Keratinocyte (primary cell): ENCODE data around the gene GLRX2. TPM values are rescaled to one million over a fixed set of nuclear protein-coding genes. Genes with fewer than 3 reads are reported as not detected.
A peak's percentile ranks its signal among the peaks of the same experiment; 100 is the strongest.

Source experiments
- DNase-seq: peaks from one replicate; pipeline ENCODE4 v3.0.0-alpha.2; 2011; ENCODE audit warnings: low read depth, missing footprints, low spot score
- FAIRE-seq: peaks from 2 replicates; lab custom pipeline; 2011; peaks lifted over from hg19 to GRCh38; lab: Jason Lieb, UNC
- H2AFZ ChIP-seq: 2 replicates; pipeline ENCODE4 v1.6.0; 2012; ENCODE audit warnings: low read length, control low read depth, inconsistent platforms; ENCODE audit not compliant: control insufficient read depth
- H3K27ac ChIP-seq: 2 replicates; pipeline ENCODE4 v1.5.1; 2011; ENCODE audit warnings: low read length; ENCODE audit not compliant: control insufficient read depth, insufficient read depth
- H3K27me3 ChIP-seq: 3 replicates; pipeline ENCODE4 v1.6.0; 2011; ENCODE audit warnings: low read length; ENCODE audit not compliant: control insufficient read depth, insufficient read depth; ENCODE audit errors: extremely low read depth
- H3K36me3 ChIP-seq, 2 experiments: 2 replicates in 1 of 2; 3 replicates in 1 of 2; pipeline ENCODE4 v1.5.1; 2011; ENCODE audit warnings: low read length in 2 of 2, mild to moderate bottlenecking in 1 of 2; ENCODE audit not compliant: control insufficient read depth in 2 of 2, insufficient read depth in 2 of 2; ENCODE audit errors: extremely low read depth in 1 of 2
- H3K4me1 ChIP-seq: 3 replicates; pipeline ENCODE4 v1.5.1; 2011; ENCODE audit warnings: low read length; ENCODE audit not compliant: control insufficient read depth, insufficient read depth; ENCODE audit errors: extremely low read depth
- H3K4me2 ChIP-seq: 3 replicates; pipeline ENCODE4 v1.6.0; 2011; ENCODE audit warnings: low read depth, low read length; ENCODE audit not compliant: control insufficient read depth, insufficient read depth; ENCODE audit errors: extremely low read depth
- H3K4me3 ChIP-seq, 3 experiments: fragments of 200-600 bp in 1 of 3; sonication (generic) in 1 of 3; 2 replicates in 2 of 3; 3 replicates in 1 of 3; pipeline ENCODE4 v1.5.1; 2011 to 2016; ENCODE audit warnings: low read length in 3 of 3, mild to moderate bottlenecking in 3 of 3, control low read depth in 2 of 3, inconsistent platforms in 1 of 3, low read depth in 1 of 3, mixed read lengths in 1 of 3, mixed run types in 1 of 3, moderate library complexity in 1 of 3; ENCODE audit not compliant: control insufficient read depth in 2 of 3, insufficient read depth in 2 of 3; ENCODE audit errors: extremely low read depth in 1 of 3
- H3K79me2 ChIP-seq: 2 replicates; pipeline ENCODE4 v1.6.0; 2012; ENCODE audit warnings: low read length; ENCODE audit not compliant: control insufficient read depth, insufficient read depth
- H3K9ac ChIP-seq: 3 replicates; pipeline ENCODE4 v1.6.0; 2011; ENCODE audit warnings: low read length; ENCODE audit not compliant: control insufficient read depth, insufficient read depth; ENCODE audit errors: extremely low read depth
- H3K9me1 ChIP-seq: 3 replicates; pipeline ENCODE4 v1.6.0; 2011; ENCODE audit warnings: low read length; ENCODE audit not compliant: control insufficient read depth, insufficient read depth; ENCODE audit errors: extremely low read depth
- H3K9me3 ChIP-seq: 2 replicates; pipeline ENCODE4 v1.5.1; 2012; ENCODE audit warnings: low read depth, low read length; ENCODE audit not compliant: control insufficient read depth
- H4K20me1 ChIP-seq: 3 replicates; pipeline ENCODE4 v1.6.0; 2011; ENCODE audit warnings: low read length; ENCODE audit not compliant: control insufficient read depth, insufficient read depth; ENCODE audit errors: extremely low read depth
- CTCF ChIP-seq, 3 experiments: IDR thresholded peaks in 1 of 3; conservative IDR thresholded peaks in 1 of 3; optimal IDR thresholded peaks in 1 of 3; 2 replicates in 2 of 3; 3 replicates in 1 of 3; pipeline versions ENCODE3 to v1.5.1; 2011; ENCODE audit warnings: low read length in 3 of 3, mild to moderate bottlenecking in 3 of 3, moderate library complexity in 2 of 3, control low read depth in 1 of 3, inconsistent platforms in 1 of 3; ENCODE audit not compliant: insufficient read depth in 2 of 3; ENCODE audit errors: extremely low read depth in 1 of 3
- EZH2 ChIP-seq: IDR thresholded peaks from one replicate; pipeline ENCODE4 v1.6.1; 2012; ENCODE audit warnings: inconsistent platforms, mild to moderate bottlenecking, low read length, moderate library complexity
- dilution Hi-C: fragments of 300-500 bp; cut with MboI; formaldehyde crosslinking; loops from one replicate; pipeline ENCODE4 v1.7.0; 2020; ENCODE audit warnings: low sequenced_read_pairs; ENCODE audit not compliant: extremely low pct_ligation_motif_present
- polyA minus RNA-seq, 3 experiments: library from RNA; depleted of rRNA, polyadenylated mRNA; stranded (reverse); fragments of >200 nt; gene quantifications; 1 replicate in 1 of 3; 2 replicates in 1 of 3; 3 replicates in 1 of 3; pipeline ENCODE4 v1.2.3, GENCODE V29; 2011
- polyA plus RNA-seq, 5 experiments: library from polyadenylated mRNA; depleted of rRNA in 3 of 5; stranded (reverse) in 3 of 5; stranded (forward) in 1 of 5; unstranded in 1 of 5; fragments of >200 nt; gene quantifications; 1 replicate in 1 of 5; 2 replicates in 3 of 5; 3 replicates in 1 of 5; pipeline versions ENCODE4 v1.2.1 to v1.2.3, GENCODE V29; 2011 to 2012; ENCODE audit warnings: missing spikeins in 2 of 5, low read depth in 1 of 5, low replicate concordance in 1 of 5

Gene GLRX2
- 13.3 to 29.2 TPM (median 13.4 TPM) in 3 replicates for polyA plus RNA-seq
- polyA plus RNA-seq (2011; ENCODE audit: low read depth) = 6.7 TPM
- polyA plus RNA-seq (2011; cell fraction: cytosol; rRNA removed) = 13.4 and 23.0 TPM in 2 replicates
- 5.1 and 11.5 TPM in 2 replicates for polyA plus RNA-seq (2011; cell fraction: nucleus; rRNA removed)
- 22.6 and 25.9 TPM in 2 replicates for polyA plus RNA-seq (2012; ENCODE audit: low replicate concordance)
- 0.23 to 3.4 TPM (median 1.2 TPM) in 3 replicates for polyA minus RNA-seq
- 7.9 TPM for polyA minus RNA-seq (2011; cell fraction: cytosol; rRNA and poly(A)+ RNA removed)
- polyA minus RNA-seq (2011; cell fraction: nucleus; rRNA and poly(A)+ RNA removed) = 1.7 and 2.5 TPM in 2 replicates

GRCh38 chr1:193104907-193105820, at the start of gene GLRX2:
TSS of gene GLRX2 (minus strand) at chr1:193105414. CDS start at chr1:193105382, 32 bp downstream.
- peak within 1 kb of the TSS; percentile 77 for H3K27ac ChIP-seq
- H3K79me2 ChIP-seq = peaks cover 24% of the 10 kb centered on the region
- H3K27me3 ChIP-seq = no peaks in the 10 kb centered on the region
- peak within 1 kb of the TSS; percentile 68 to 81 (median 80) for H3K4me3 ChIP-seq
- H3K4me2 ChIP-seq = peak within 1 kb of the TSS; percentile 89
- FAIRE-seq (peak; percentile 9), DNase-seq (no peak)
- TF ChIP-seq CTCF (optimal IDR thresholded peaks at IDR 0.05 in 1 of 3, IDR thresholded peaks at IDR 0.05 in 1 of 3, conservative IDR thresholded peaks at IDR 0.05 in 1 of 3; ENCODE audit: extremely low read depth in 1 of 3, insufficient read depth in 2 of 3, low read length in 3 of 3) (peak in 1 of 3 experiments; percentile 26), EZH2 (no peak)
- dilution Hi-C loops = no loop called here
- peaks cover 8% of the 10 kb centered on the region for H3K4me1 ChIP-seq
- no peaks in the 10 kb centered on the region for H4K20me1 ChIP-seq
- H3K9me3 ChIP-seq = no peaks in the 10 kb centered on the region
- H3K9me1 ChIP-seq = no peaks in the 10 kb centered on the region
- peaks cover 0 to 5% of the 10 kb centered on the region in 2 experiments for H3K36me3 ChIP-seq
- peak within 1 kb of the TSS; percentile 94 for H2AFZ ChIP-seq
- H3K9ac ChIP-seq = peak within 1 kb of the TSS; percentile 71

DNA sequence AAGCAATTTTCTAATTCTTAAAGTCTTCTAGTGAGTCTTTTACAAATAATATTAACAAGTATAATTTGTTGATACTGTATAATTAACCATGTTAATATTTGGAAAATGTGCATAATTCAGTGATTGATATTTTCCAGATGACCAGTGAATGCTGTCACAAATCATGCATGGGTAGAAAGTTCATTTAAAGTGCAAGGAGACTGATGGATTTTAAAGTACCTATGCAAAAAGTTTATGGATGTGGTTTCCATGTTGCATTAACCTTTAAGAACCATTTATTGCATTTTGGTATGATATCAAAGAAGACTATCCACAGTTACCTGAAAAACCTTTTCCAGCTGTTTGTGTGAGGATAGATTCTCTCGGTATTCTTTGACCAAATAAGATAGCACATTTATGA, 39.8 kb upstream of the GLRX2 start:
- H3K4me1 ChIP-seq = no peaks in the 10 kb centered on the region
- DNase-seq = no peak
- no peak overlapping the region for H3K27ac ChIP-seq
- no peak overlapping the region for H3K4me2 ChIP-seq
- H3K4me3 ChIP-seq = no peak overlapping the region
- TF ChIP-seq EZH2 = no peak
- TF ChIP-seq CTCF (optimal IDR thresholded peaks at IDR 0.05 in 1 of 3, IDR thresholded peaks at IDR 0.05 in 1 of 3, conservative IDR thresholded peaks at IDR 0.05 in 1 of 3; ENCODE audit: extremely low read depth in 1 of 3, insufficient read depth in 2 of 3, low read length in 3 of 3) = no peak
- H2AFZ ChIP-seq = no peak overlapping the region
- no peaks in the 10 kb centered on the region for H4K20me1 ChIP-seq
- no peaks in the 10 kb centered on the region for H3K9me3 ChIP-seq
- peaks cover 7 to 10% of the 10 kb centered on the region in 2 experiments for H3K36me3 ChIP-seq
- peaks cover 9% of the 10 kb centered on the region for H3K79me2 ChIP-seq
- H3K27me3 ChIP-seq = no peaks in the 10 kb centered on the region
- FAIRE-seq = peak; percentile 67
- dilution Hi-C loops = no loop called here
- no peaks in the 10 kb centered on the region for H3K9me1 ChIP-seq
- no peak overlapping the region for H3K9ac ChIP-seq
